Left lobe of liver (tissue), 2 donors: Measurements from ENCODE around the gene SETD1A. TPM values are rescaled to one million over a fixed set of nuclear protein-coding genes. Genes with fewer than 3 reads are reported as not detected.
A peak's percentile ranks its signal among the peaks of the same experiment; 100 is the strongest.

ENCODE experiments used
- ATAC-seq: fragments of 200-7000 bp; cut with Tn5 transposase; one replicate; pipeline ENCODE4 v1.9.1; 2020; ENCODE audit warnings: mild to moderate bottlenecking, moderate library complexity
- DNase-seq: peaks from one replicate; pipeline ENCODE4 v3.0.0-alpha.2; 2020; ENCODE audit warnings: low spot score
- total RNA-seq: library from RNA; stranded (reverse); gene quantifications from one replicate; pipeline ENCODE4 v1.2.1, GENCODE V29; 2021
- donor health status: DM: no; HTN: no; CAD: no; lungs with moderate emphysema.
- donor health status: DM: no; HTN: yes; CAD: no.

SETD1A gene
- total RNA-seq, 1 donor from 2014 or later = 8.2 TPM

GRCh38 chr16:30979170-30980022, 21.8 kb downstream of the SETD1A start:
- DNase-seq (no peak), ATAC-seq (no peak)

DNA sequence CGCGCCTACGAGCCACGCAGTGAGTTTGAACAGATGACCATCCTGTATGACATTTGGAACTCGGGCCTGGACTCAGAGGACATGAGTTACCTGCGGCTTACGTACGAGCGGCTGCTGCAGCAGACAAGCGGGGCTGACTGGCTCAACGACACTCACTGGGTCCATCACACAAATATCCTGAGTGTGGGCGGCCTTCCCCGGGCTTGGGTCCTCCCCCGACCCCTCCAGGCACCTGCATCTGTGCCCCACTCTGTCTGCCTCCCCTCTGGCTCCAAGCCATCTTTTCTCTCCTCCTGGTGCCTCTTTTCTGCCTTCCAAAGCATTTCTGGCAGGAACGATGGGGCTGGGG, 22.4 kb downstream of the SETD1A start:
- ATAC-seq = no peak
- DNase-seq = no peak

GRCh38 chr16:30980434-30980833, 22.9 kb downstream of the SETD1A start:
- DNase-seq (no peak), ATAC-seq (no peak)

- no peak for DNase-seq
- no peak for ATAC-seq
Measured at GRCh38 chr16:30980959-30981358, 23.4 kb downstream of the SETD1A start.

DNA sequence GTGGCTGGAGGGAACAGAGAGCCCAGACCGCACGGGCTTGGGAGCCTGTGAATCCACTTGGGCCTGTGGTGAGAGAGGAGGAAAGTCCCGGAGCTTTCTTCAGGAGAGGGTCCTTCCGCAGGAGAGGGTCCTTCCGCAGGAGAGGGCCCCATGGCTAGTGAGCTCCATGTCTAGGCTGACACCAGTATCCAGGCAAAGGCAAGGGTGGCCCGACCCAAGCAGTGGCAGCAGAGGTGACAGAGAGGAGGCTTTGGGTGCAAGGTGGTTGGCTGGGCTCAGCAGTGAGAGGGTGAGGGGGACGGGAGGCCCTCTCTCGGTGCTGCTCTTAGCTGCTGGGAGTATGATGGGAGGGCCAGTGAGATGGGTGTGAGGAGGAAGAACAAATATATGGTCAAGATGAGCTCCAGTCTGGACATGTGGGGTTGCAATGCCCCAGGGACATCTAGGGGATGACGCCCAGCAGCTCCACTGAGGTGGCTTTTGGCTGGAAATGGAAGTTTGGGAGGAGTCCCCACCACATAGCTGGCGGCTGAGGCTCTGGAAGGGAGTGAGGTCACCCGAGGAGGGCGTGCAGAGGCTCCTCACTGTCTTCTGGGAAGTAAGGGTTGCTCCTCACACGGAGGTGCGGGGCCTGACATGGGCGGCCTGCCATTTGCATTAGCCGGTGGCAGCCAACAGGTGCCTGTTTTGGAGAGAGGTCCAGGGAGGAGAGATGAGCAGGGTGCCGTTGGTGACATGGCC, 25.2 kb downstream of the SETD1A start:
- DNase-seq (no peak), ATAC-seq (no peak)

GRCh38 chr16:30983289-30983889, 25.8 kb downstream of the SETD1A start:
- no peak for ATAC-seq
- DNase-seq = no peak

GRCh38 chr16:30983898-30984610, 26.5 kb downstream of the SETD1A start:
- no peak for ATAC-seq
- no peak for DNase-seq

GRCh38 chr16:30984669-30985400, 27.3 kb downstream of the SETD1A start, which contains the start of gene HSD3B7:
Gene HSD3B7 (plus strand): TSS chr16:30985207. CDS start chr16:30985659, 452 bp downstream.
- ATAC-seq (peak; percentile 91), DNase-seq (peak; percentile 92)

DNA sequence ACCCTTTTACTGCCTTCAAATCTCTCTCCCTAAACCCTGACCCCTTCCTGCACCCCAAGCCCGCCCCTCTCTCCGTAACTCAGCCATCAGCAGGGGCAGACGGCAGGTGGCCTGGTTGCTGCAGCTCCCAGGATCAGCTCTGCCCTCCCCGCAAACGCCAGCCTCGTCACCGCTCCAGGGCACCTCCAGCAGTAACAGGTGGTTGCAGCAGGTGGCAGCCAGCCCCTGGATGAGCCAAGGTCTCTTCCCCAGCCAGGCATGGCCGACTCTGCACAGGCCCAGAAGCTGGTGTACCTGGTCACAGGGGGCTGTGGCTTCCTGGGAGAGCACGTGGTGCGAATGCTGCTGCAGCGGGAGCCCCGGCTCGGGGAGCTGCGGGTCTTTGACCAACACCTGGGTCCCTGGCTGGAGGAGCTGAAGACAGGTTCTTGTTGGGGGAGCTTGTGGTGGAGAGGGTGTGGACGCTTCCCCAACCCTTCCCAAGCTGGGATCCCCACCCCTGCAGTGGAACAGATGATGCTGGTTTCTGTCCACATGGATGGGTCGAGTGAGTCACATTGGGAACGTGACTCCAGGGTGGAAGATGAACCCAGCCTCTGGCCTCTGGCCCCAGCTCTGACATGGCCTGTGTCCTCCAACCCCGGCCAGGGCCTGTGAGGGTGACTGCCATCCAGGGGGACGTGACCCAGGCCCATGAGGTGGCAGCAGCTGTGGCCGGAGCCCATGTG, 28.0 kb downstream of the SETD1A start:
- ATAC-seq = peak; percentile 86
- peak; percentile 84 for DNase-seq

DNA sequence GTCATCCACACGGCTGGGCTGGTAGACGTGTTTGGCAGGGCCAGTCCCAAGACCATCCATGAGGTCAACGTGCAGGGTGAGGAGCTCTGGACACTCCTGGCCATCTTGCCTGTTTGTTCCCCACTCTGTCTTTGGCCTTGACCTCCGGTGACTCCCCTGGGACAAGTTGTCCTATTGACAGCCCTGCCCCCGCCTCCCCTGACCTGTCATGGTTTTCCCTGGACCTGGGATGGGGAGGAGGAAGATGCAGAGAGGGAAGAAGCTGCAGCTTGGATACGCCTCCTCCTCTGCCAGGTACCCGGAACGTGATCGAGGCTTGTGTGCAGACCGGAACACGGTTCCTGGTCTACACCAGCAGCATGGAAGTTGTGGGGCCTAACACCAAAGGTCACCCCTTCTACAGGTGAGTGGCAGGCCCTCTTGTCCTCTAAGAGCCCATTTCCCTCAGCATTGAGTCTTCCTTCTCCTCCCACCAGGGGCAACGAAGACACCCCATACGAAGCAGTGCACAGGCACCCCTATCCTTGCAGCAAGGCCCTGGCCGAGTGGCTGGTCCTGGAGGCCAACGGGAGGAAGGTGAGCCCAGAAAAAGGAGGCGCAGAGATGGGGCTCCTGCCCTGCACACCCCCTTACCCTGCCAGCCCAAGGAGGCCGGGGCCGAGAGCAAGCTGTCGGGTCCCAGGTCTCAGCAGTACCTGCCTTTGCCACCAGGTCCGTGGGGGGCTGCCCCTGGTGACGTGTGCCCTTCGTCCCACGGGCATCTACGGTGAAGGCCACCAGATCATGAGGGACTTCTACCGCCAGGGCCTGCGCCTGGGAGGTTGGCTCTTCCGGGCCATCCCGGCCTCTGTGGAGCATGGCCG, 28.8 kb downstream of the SETD1A start:
- DNase-seq (no peak), ATAC-seq (no peak)

GRCh38 chr16:30987581-30988190, 30.1 kb downstream of the SETD1A start:
- no peak for DNase-seq
- ATAC-seq = no peak

DNA sequence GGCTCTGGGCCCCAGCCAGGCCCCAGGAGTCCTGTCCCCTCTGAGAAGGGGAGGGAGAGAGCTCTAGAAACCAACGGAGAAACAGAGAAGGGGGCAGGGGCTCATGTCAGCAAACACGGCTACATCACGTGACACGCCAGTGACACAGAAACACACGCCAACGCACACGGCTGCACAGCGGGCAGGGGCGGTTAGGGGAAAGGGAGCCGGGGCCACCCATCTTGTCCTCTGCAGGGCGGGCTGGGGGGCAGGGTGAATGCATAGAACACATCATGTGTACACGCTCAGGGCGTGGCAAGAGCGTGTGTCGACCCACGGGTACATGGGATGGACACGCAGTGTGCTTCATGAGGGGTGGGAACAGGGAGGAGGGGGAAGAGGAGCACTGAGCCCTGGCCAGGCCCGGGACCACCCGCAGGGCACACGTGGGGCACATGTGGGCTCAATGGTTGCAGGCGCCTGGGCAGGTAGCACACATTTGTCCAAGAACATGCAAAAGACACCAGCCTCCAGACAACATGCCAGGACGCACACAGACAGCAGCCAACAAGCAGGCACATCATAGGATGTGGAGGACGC, 32.0 kb downstream of the SETD1A start:
- ATAC-seq (no peak), DNase-seq (no peak)

DNA sequence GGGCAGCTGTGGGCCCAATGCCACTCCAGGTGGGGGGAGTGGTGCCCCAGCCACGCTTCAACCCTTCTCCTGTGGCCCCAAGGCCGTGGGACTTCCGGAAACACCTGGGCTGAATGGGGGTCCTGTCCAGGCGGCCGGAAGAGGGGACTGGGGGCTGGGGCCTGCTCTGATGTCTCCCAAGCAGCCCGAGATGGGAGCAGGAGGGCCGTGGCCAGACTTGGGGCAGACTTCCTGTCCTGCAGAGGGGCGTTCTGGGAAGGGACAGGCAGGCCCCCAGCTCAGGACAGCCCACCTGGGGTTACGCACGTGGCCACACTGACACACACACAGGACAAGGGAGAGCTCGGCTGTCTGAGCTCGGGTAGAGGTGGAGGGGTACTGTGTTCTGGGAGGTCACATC, 32.6 kb downstream of the SETD1A start:
- no peak for ATAC-seq
- no peak for DNase-seq

DNA sequence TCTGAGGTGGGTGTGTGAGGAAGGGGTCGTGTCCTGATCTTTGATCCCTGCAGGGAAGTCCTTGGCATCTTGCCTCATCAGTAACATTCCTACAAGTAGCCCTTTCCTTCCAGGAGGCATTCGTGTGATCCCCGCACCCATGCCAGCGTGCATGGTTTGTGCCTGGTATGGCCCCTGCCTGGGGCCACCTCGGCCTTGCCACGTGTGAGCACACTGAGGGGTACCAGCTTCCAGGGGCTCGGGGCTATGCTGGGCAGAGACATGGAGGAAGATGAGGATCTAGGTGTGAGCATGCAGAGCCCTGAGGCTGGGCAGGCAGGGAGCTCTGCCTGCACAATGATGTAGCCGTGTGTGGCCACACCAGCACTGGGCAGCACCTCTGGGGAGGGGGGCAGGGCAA, 33.5 kb downstream of the SETD1A start:
- no peak for ATAC-seq

DNA sequence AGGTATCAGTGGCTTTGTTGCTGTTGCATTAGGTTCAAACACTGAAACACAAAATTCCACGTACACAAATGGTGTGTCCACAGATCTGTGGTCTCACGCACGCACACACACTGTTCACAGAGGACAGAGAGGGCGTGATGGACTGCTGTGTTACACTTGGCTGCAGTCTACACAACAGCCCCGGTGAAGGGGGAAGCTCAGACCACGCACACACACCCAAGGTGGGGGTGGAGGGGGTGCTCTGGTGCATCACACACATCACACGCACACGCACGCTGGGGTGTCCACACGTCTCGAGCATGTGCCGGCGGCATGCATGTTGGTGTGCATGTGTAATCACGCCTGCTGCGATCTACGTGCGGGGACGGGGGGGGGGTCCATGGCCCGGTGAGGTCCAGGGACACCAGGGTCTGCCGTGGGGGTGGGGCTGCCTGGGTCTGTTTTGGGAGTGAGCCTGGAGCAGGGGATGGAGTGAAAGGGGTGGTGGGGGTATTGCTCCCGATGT, 34.8 kb downstream of the SETD1A start:
- DNase-seq (no peak), ATAC-seq (no peak)

More for the DNA sequence above, 33.5 kb downstream of the SETD1A start:
- DNase-seq = no peak

- ATAC-seq (no peak), DNase-seq (no peak)
Measured at GRCh38 chr16:30992931-30993816, 35.6 kb downstream of the SETD1A start.

- DNase-seq = no peak
- no peak for ATAC-seq
Measured at GRCh38 chr16:30995927-30996323, 38.4 kb downstream of the SETD1A start.
